ENCODE data around the gene CNTRL. TPM values are rescaled to one million over a fixed set of nuclear protein-coding genes. Genes with fewer than 3 reads are reported as not detected.

CNTRL gene
- total and polyA plus RNA-seq, 5 donors from 2014 or later, result 12.2 to 135 (median 15.9) TPM

GRCh38 chr9:121191235-121191634 lies 116.5 kb downstream of the CNTRL start:
- Histone ChIP-seq H3K36me3 (ENCODE audit: control insufficient read depth, insufficient read depth, low read length) (peaks cover 25% of the 10 kb centered on the region), H3K4me3 (ENCODE audit: low read depth, low read length) (peak overlapping the region; percentile 45), H3K27me3 (ENCODE audit: control insufficient read depth, insufficient read depth, low read length) (no peaks in the 10 kb centered on the region), H3K9me3 (ENCODE audit: control insufficient read depth in 2 of 2, low read length in 2 of 2) (no peaks in the 10 kb centered on the region), H3K27ac (ENCODE audit: insufficient read depth, low read length, poor library complexity, severe bottlenecking) (peak overlapping the region; percentile 25), H3K4me1 (ENCODE audit: control insufficient read depth, insufficient read depth, low read length, poor library complexity, severe bottlenecking) (peaks cover 60% of the 10 kb centered on the region)
- Mint-ChIP-seq H3K27me3 (no peaks in the 10 kb centered on the region), H3K36me3 (peaks cover 12% of the 10 kb centered on the region), H3K27ac (peak overlapping the region; percentile 10 to 74 (median 29)), H3K9me3 (no peaks in the 10 kb centered on the region), H3K4me3 (peak overlapping the region in 2 of 4 donors; percentile 18 to 37), H3K4me1 (peaks cover 62 to 86% (median 78%) of the 10 kb centered on the region in 4 donors)
- no peak for DNase-seq
- ATAC-seq (ENCODE audit: low read depth in 2 of 2), result no peak

- Histone ChIP-seq H3K9me3 (ENCODE audit: control insufficient read depth in 2 of 2, low read length in 2 of 2) (no peaks in the 10 kb centered on the region), H3K4me1 (ENCODE audit: control insufficient read depth, insufficient read depth, low read length, poor library complexity, severe bottlenecking) (peaks cover 69% of the 10 kb centered on the region), H3K27ac (ENCODE audit: insufficient read depth, low read length, poor library complexity, severe bottlenecking) (peak overlapping the region; percentile 64), H3K36me3 (ENCODE audit: control insufficient read depth, insufficient read depth, low read length) (peaks cover 25% of the 10 kb centered on the region), H3K27me3 (ENCODE audit: control insufficient read depth, insufficient read depth, low read length) (no peaks in the 10 kb centered on the region), H3K4me3 (ENCODE audit: low read depth, low read length) (peak overlapping the region; percentile 86)
- H3K27ac Mint-ChIP-seq, result peak overlapping the region in 1 of 3 donors; percentile 77
- ATAC-seq (ENCODE audit: low read depth in 2 of 2) (no peak), DNase-seq (no peak)
- H3K4me1 Mint-ChIP-seq, result peaks cover 65 to 90% (median 78%) of the 10 kb centered on the region in 4 donors
- no peaks in the 10 kb centered on the region for H3K27me3 Mint-ChIP-seq
- peak overlapping the region; percentile 33 to 68 (median 36) for H3K4me3 Mint-ChIP-seq
- H3K9me3 Mint-ChIP-seq, result no peaks in the 10 kb centered on the region
- peaks cover 8% of the 10 kb centered on the region for H3K36me3 Mint-ChIP-seq
These were observed 117.8 kb downstream of the CNTRL start for GRCh38 chr9:121192518-121192917.

- DNase-seq, result no peak
- Histone ChIP-seq H3K9me3 (ENCODE audit: control insufficient read depth in 2 of 2, low read length in 2 of 2) (no peaks in the 10 kb centered on the region), H3K36me3 (ENCODE audit: control insufficient read depth, insufficient read depth, low read length) (peaks cover 25% of the 10 kb centered on the region), H3K4me1 (ENCODE audit: control insufficient read depth, insufficient read depth, low read length, poor library complexity, severe bottlenecking) (peaks cover 75% of the 10 kb centered on the region), H3K27me3 (ENCODE audit: control insufficient read depth, insufficient read depth, low read length) (no peaks in the 10 kb centered on the region), H3K4me3 (ENCODE audit: low read depth, low read length) (peak overlapping the region; percentile 86), H3K27ac (ENCODE audit: insufficient read depth, low read length, poor library complexity, severe bottlenecking) (peak overlapping the region; percentile 64)
- H3K27me3 Mint-ChIP-seq, result no peaks in the 10 kb centered on the region
- peak in 1 of 2 donors; percentile 42 for ATAC-seq (ENCODE audit: low read depth in 2 of 2)
- peak overlapping the region in 2 of 4 donors; percentile 16 to 37 for H3K4me3 Mint-ChIP-seq
- peaks cover 65 to 90% (median 76%) of the 10 kb centered on the region in 4 donors for H3K4me1 Mint-ChIP-seq
- peaks cover 8% of the 10 kb centered on the region for H3K36me3 Mint-ChIP-seq
- peak overlapping the region in 2 of 3 donors; percentile 46 to 77 for H3K27ac Mint-ChIP-seq
- no peaks in the 10 kb centered on the region for H3K9me3 Mint-ChIP-seq
These were observed 118.3 kb downstream of the CNTRL start for GRCh38 chr9:121192959-121193640.

GRCh38 chr9:121194730-121195129 lies 120.0 kb downstream of the CNTRL start:
- H3K4me3 ChIP-seq (ENCODE audit: low read depth, low read length), result peak overlapping the region; percentile 86
- H3K9me3 ChIP-seq (ENCODE audit: control insufficient read depth in 2 of 2, low read length in 2 of 2), result no peaks in the 10 kb centered on the region
- DNase-seq (no peak), ATAC-seq (ENCODE audit: low read depth in 2 of 2) (peak in 1 of 2 donors; percentile 25)
- no peaks in the 10 kb centered on the region for H3K27me3 ChIP-seq (ENCODE audit: control insufficient read depth, insufficient read depth, low read length)
- H3K4me3 Mint-ChIP-seq, result peak overlapping the region in 2 of 4 donors; percentile 37
- H3K36me3 ChIP-seq (ENCODE audit: control insufficient read depth, insufficient read depth, low read length), result peaks cover 12% of the 10 kb centered on the region
- no peaks in the 10 kb centered on the region for H3K27me3 Mint-ChIP-seq
- peaks cover 71 to 94% (median 83%) of the 10 kb centered on the region in 4 donors for H3K4me1 Mint-ChIP-seq
- peaks cover 86% of the 10 kb centered on the region for H3K4me1 ChIP-seq (ENCODE audit: control insufficient read depth, insufficient read depth, low read length, poor library complexity, severe bottlenecking)
- H3K27ac ChIP-seq (ENCODE audit: insufficient read depth, low read length, poor library complexity, severe bottlenecking), result no peak overlapping the region
- peaks cover 4% of the 10 kb centered on the region for H3K36me3 Mint-ChIP-seq
- H3K9me3 Mint-ChIP-seq, result no peaks in the 10 kb centered on the region
- H3K27ac Mint-ChIP-seq, result peak overlapping the region in 1 of 3 donors; percentile 77

- H3K4me3 ChIP-seq (ENCODE audit: low read depth, low read length), result peak overlapping the region; percentile 86
- Mint-ChIP-seq H3K4me3 (peak overlapping the region; percentile 66 to 98 (median 86)), H3K27ac (peak overlapping the region; percentile 26 to 64 (median 56)), H3K9me3 (no peaks in the 10 kb centered on the region), H3K36me3 (no peaks in the 10 kb centered on the region), H3K4me1 (peaks cover 65 to 90% (median 76%) of the 10 kb centered on the region in 4 donors), H3K27me3 (no peaks in the 10 kb centered on the region)
- ATAC-seq (ENCODE audit: low read depth in 2 of 2) (no peak), DNase-seq (no peak)
- H3K4me1 ChIP-seq (ENCODE audit: control insufficient read depth, insufficient read depth, low read length, poor library complexity, severe bottlenecking), result peaks cover 87% of the 10 kb centered on the region
- no peaks in the 10 kb centered on the region for H3K27me3 ChIP-seq (ENCODE audit: control insufficient read depth, insufficient read depth, low read length)
- H3K9me3 ChIP-seq (ENCODE audit: control insufficient read depth in 2 of 2, low read length in 2 of 2), result no peaks in the 10 kb centered on the region
- peaks cover 2% of the 10 kb centered on the region for H3K36me3 ChIP-seq (ENCODE audit: control insufficient read depth, insufficient read depth, low read length)
- no peak overlapping the region for H3K27ac ChIP-seq (ENCODE audit: insufficient read depth, low read length, poor library complexity, severe bottlenecking)
These were observed 121.6 kb downstream of the CNTRL start for GRCh38 chr9:121196389-121196788.

- DNase-seq (no peak), ATAC-seq (ENCODE audit: low read depth in 2 of 2) (no peak)
- peak overlapping the region; percentile 55 to 98 (median 78) for H3K4me3 Mint-ChIP-seq
- Histone ChIP-seq H3K36me3 (ENCODE audit: control insufficient read depth, insufficient read depth, low read length) (no peaks in the 10 kb centered on the region), H3K27me3 (ENCODE audit: control insufficient read depth, insufficient read depth, low read length) (no peaks in the 10 kb centered on the region), H3K4me3 (ENCODE audit: low read depth, low read length) (peak overlapping the region; percentile 86), H3K9me3 (ENCODE audit: control insufficient read depth in 2 of 2, low read length in 2 of 2) (no peaks in the 10 kb centered on the region), H3K4me1 (ENCODE audit: control insufficient read depth, insufficient read depth, low read length, poor library complexity, severe bottlenecking) (peaks cover 87% of the 10 kb centered on the region), H3K27ac (ENCODE audit: insufficient read depth, low read length, poor library complexity, severe bottlenecking) (no peak overlapping the region)
- peak overlapping the region in 1 of 3 donors; percentile 6 for H3K27ac Mint-ChIP-seq
- H3K9me3 Mint-ChIP-seq, result no peaks in the 10 kb centered on the region
- H3K4me1 Mint-ChIP-seq, result peaks cover 63 to 86% (median 73%) of the 10 kb centered on the region in 4 donors
- H3K36me3 Mint-ChIP-seq, result no peaks in the 10 kb centered on the region
- peaks cover 5% of the 10 kb centered on the region for H3K27me3 Mint-ChIP-seq
These were observed 122.4 kb downstream of the CNTRL start for GRCh38 chr9:121197132-121197531.

- Histone ChIP-seq H3K9me3 (ENCODE audit: control insufficient read depth in 2 of 2, low read length in 2 of 2) (no peaks in the 10 kb centered on the region), H3K27me3 (ENCODE audit: control insufficient read depth, insufficient read depth, low read length) (no peaks in the 10 kb centered on the region), H3K36me3 (ENCODE audit: control insufficient read depth, insufficient read depth, low read length) (no peaks in the 10 kb centered on the region), H3K27ac (ENCODE audit: insufficient read depth, low read length, poor library complexity, severe bottlenecking) (peak overlapping the region; percentile 23), H3K4me1 (ENCODE audit: control insufficient read depth, insufficient read depth, low read length, poor library complexity, severe bottlenecking) (peaks cover 77% of the 10 kb centered on the region), H3K4me3 (ENCODE audit: low read depth, low read length) (peak overlapping the region; percentile 86)
- ATAC-seq (ENCODE audit: low read depth in 2 of 2), result no peak
- peaks cover 59 to 76% (median 71%) of the 10 kb centered on the region in 4 donors for H3K4me1 Mint-ChIP-seq
- H3K27ac Mint-ChIP-seq, result peak overlapping the region in 1 of 3 donors; percentile 90
- no peaks in the 10 kb centered on the region for H3K36me3 Mint-ChIP-seq
- peaks cover 6% of the 10 kb centered on the region for H3K27me3 Mint-ChIP-seq
- DNase-seq, result no peak
- H3K9me3 Mint-ChIP-seq, result no peaks in the 10 kb centered on the region
- H3K4me3 Mint-ChIP-seq, result peak overlapping the region; percentile 94 to 98 (median 96)
These were observed 123.8 kb downstream of the CNTRL start for GRCh38 chr9:121198512-121199042.
